ENCODE data around the gene BEAN1. TPM values are rescaled to one million over a fixed set of nuclear protein-coding genes. Genes with fewer than 3 reads are reported as not detected.

BEAN1 gene, protein sequence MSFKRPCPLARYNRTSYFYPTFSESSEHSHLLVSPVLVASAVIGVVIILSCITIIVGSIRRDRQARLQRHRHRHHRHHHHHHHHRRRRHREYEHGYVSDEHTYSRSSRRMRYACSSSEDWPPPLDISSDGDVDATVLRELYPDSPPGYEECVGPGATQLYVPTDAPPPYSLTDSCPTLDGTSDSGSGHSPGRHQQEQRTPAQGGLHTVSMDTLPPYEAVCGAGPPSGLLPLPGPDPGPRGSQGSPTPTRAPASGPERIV
- polyA plus RNA-seq (2013, experiment 1 of 2): 0.10 TPM
- polyA plus RNA-seq (2013, experiment 2 of 2): not detected

DNA sequence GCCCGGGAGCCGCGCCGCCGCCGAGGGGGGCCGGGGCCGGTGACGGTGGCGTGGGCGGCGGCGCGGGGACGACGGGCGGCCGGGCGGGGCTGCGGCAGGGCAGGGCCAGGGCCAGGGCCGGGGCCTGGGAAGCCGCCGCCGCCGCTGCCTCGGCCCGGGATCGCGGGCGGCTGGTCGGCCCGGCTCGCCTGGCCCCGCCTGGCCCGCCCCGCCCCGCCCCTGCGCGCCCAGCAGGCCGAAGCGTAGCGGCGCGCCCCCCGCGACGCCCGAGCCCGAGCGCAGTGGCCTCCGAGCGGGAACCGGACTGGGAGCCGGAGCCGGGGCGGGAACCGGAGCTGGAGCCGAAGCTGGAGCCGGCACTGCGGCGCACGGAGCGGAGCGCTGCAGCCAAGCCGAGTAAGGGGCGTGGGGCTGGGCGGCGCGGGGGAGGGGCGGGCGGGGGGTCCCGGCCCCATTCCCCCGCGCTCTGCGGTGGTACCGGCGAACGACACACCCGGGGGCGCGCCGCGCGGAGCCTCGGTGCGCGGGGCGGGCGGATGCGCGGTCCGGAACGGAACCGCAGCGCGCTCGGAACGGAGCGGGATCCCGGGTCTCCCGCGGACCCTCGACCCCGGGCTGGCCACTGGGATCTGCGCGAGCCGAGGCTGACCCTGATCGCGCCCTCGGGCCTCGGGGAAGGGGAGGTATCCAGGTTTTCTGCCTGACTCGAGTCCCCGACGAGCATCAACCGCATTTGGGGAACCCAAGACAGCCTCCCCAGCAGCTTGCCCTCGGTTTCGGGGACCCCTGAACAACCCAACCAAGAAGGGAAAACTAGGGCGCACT lies at the start of gene BEAN1:
Gene BEAN1 (plus strand): TSS at position 260 of the 825 bp plus-strand sequence. CDS start 10,382 bp downstream, outside the sequence.
- WGBS: under 1% methylated on average over 118 of the region's 118 CpGs
- H3K27me3 ChIP-seq (ENCODE audit: insufficient read depth, low read length): peaks cover 87% of the 10 kb centered on the region
- peaks cover 3% of the 10 kb centered on the region; the same call in 1 of the 2 replicates for H3K4me1 ChIP-seq (ENCODE audit: insufficient read depth, low read length)
- H3K9me3 ChIP-seq (ENCODE audit: insufficient read depth, low read depth, low read length): no peaks in the 10 kb centered on the region
- no peak within 1 kb of the TSS for H3K9ac ChIP-seq (ENCODE audit: low read depth, low read length)
- no peaks in the 10 kb centered on the region for H3K36me3 ChIP-seq (ENCODE audit: insufficient read depth, low read length)
- H3K4me3 ChIP-seq (ENCODE audit: low read length): peak within 1 kb of the TSS; percentile 56
- H3K27ac ChIP-seq (ENCODE audit: low read depth, low read length): no peak within 1 kb of the TSS

DNA sequence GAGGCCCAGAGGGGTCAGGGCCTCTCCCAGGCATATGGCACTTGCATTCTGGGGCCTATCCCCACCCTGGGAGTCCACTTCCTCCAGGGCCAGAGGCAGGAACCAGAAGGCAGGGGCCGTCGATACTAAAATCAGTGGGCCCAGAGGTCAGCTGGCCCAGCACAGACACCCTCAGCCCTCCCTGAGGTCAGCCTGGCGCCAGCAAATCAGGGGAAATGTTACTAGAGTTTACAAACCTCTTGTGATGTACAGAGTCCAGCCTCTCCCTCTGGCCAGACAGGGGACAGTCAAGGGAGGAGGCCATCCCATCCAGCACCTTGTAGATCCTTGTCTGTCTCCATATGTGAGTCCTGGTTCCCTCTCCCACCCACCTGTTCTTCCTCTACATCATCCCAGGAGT lies 49.8 kb upstream of the BEAN1 start:
- H3K27me3 ChIP-seq (ENCODE audit: insufficient read depth, low read length): no peaks in the 10 kb centered on the region
- no peak overlapping the region for H3K27ac ChIP-seq (ENCODE audit: low read depth, low read length)
- no peak overlapping the region for H3K9ac ChIP-seq (ENCODE audit: low read depth, low read length)
- no peaks in the 10 kb centered on the region for H3K36me3 ChIP-seq (ENCODE audit: insufficient read depth, low read length)
- H3K9me3 ChIP-seq (ENCODE audit: insufficient read depth, low read depth, low read length): no peaks in the 10 kb centered on the region
- peaks cover 8% of the 10 kb centered on the region for H3K4me1 ChIP-seq (ENCODE audit: insufficient read depth, low read length)
- no peak overlapping the region for H3K4me3 ChIP-seq (ENCODE audit: low read length)
- WGBS: 97% methylated on average over 3 of the region's 3 CpGs

DNA sequence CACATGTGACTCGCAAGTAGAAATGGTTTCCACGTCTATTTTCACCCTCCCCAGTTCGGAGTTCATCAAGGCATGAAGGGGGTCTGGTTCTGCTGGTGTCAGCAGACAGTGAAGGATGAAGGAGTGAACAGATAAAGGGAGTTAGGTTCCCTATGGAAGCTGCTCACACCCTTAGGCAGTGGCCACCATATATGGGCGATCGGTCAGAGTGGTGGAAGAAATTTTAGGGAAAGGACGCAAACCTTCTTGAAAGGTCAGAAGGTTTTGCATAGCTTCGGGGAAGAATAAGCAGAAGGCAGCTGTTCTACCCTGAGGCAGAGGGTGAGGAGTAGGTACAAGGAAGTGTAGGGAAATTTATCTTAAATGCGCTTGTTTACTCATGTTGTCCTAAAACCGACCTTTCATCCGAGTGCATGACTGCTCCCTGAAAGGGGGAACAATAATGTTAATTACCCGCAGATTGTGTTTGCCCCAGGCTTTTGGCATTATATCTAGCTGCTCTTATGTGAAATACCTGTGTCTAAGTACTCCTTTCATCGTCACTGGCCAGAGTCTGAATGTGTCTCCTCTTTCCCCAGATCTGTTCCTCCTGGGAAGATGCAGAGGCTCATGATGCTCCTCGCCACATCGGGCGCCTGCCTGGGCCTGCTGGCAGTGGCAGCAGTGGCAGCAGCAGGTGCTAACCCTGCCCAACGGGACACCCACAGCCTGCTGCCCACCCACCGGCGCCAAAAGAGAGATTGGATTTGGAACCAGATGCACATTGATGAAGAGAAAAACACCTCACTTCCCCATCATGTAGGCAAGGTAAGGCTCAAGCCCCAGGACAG lies 48.1 kb upstream of the BEAN1 start:
- no peaks in the 10 kb centered on the region for H3K27me3 ChIP-seq (ENCODE audit: insufficient read depth, low read length)
- no peaks in the 10 kb centered on the region for H3K9me3 ChIP-seq (ENCODE audit: insufficient read depth, low read depth, low read length)
- WGBS: 90% methylated on average over 18 of the region's 18 CpGs
- no peak overlapping the region for H3K27ac ChIP-seq (ENCODE audit: low read depth, low read length)
- H3K4me3 ChIP-seq (ENCODE audit: low read length): no peak overlapping the region
- H3K36me3 ChIP-seq (ENCODE audit: insufficient read depth, low read length): no peaks in the 10 kb centered on the region
- peaks cover 18% of the 10 kb centered on the region for H3K4me1 ChIP-seq (ENCODE audit: insufficient read depth, low read length)
- H3K9ac ChIP-seq (ENCODE audit: low read depth, low read length): no peak overlapping the region

DNA sequence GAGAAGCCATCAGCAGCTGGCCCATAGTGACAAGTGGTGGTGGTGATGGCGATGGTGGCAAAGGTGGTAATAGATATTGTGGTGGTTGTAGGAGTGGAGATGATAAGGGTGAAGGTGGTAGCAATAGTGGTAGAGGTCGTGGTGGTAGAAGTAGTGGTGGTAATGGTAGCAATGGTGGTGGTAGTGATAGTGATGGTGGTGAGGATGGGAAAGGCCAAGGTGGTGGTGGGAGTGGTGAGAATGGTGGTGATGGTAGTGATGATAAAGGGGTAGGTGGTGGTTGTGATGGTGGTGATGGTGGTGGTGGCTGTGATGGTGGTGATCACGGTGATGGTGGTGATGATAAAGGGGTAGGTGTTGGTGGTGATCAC lies 47.5 kb upstream of the BEAN1 start:
- H3K9me3 ChIP-seq (ENCODE audit: insufficient read depth, low read depth, low read length): no peaks in the 10 kb centered on the region
- no peak overlapping the region for H3K4me3 ChIP-seq (ENCODE audit: low read length)
- H3K27ac ChIP-seq (ENCODE audit: low read depth, low read length): no peak overlapping the region
- H3K9ac ChIP-seq (ENCODE audit: low read depth, low read length): no peak overlapping the region
- WGBS: 93% methylated on average over 3 of the region's 3 CpGs
- H3K36me3 ChIP-seq (ENCODE audit: insufficient read depth, low read length): no peaks in the 10 kb centered on the region
- peaks cover 18% of the 10 kb centered on the region for H3K4me1 ChIP-seq (ENCODE audit: insufficient read depth, low read length)
- H3K27me3 ChIP-seq (ENCODE audit: insufficient read depth, low read length): no peaks in the 10 kb centered on the region

DNA sequence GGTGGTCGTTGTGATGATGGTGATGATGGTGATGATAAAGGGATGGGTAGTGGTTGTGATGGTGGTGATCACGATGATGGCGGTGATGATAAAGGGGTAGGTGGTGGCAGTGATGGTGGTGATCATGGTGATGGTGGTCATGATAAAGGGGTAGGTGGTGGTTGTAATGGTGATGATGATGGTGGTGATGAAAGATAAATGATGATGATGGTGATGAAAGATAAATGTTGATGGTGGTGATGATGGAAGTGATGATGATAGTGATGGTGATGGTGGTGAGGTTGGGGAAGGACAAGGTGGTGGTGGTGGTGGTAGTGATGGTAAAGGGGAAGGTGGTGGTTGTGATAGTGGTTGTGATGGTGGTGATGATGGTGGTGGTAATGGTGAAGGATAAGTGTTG lies 46.7 kb upstream of the BEAN1 start:
- H3K27me3 ChIP-seq (ENCODE audit: insufficient read depth, low read length): no peaks in the 10 kb centered on the region
- WGBS: 60% methylated on average over 3 of the region's 3 CpGs
- peaks cover 18% of the 10 kb centered on the region for H3K4me1 ChIP-seq (ENCODE audit: insufficient read depth, low read length)
- H3K27ac ChIP-seq (ENCODE audit: low read depth, low read length): no peak overlapping the region
- no peaks in the 10 kb centered on the region for H3K36me3 ChIP-seq (ENCODE audit: insufficient read depth, low read length)
- no peak overlapping the region for H3K9ac ChIP-seq (ENCODE audit: low read depth, low read length)
- H3K4me3 ChIP-seq (ENCODE audit: low read length): no peak overlapping the region
- H3K9me3 ChIP-seq (ENCODE audit: insufficient read depth, low read depth, low read length): no peaks in the 10 kb centered on the region

DNA sequence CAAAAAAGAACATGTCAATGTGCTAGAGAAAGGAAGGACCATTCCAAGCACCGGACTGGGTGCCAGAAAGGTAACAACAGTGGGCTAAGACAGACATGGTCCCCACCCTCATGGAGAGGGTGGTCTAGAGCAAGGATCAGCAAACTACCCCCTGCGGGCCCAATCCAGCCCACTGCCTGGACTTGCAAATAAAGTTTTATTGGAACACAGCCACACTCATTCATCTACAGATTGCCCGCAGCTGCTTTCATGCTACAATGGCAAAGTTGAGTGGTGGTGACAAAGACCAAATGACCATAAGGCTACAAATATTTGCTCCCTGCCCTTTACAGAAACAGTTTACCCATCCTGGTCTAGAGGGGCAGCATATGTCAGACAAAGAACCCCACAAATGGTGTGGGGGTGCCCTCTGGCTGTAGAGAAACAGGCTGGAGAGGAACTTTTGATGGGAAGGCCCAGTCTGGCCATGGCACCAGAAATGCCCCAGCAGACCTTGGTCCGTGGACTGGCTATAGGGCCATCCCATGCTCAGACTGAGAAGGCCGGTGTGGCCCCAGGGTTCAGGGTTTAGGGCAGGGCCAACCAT lies 45.4 kb upstream of the BEAN1 start:
- no peak overlapping the region for H3K4me3 ChIP-seq (ENCODE audit: low read length)
- peaks cover 12% of the 10 kb centered on the region; the same call in 1 of the 2 replicates for H3K4me1 ChIP-seq (ENCODE audit: insufficient read depth, low read length)
- H3K27ac ChIP-seq (ENCODE audit: low read depth, low read length): no peak overlapping the region
- H3K9ac ChIP-seq (ENCODE audit: low read depth, low read length): no peak overlapping the region
- whole genome bisulfite sequencing: 56% methylated on average over 5 of the region's 5 CpGs
- no peaks in the 10 kb centered on the region for H3K9me3 ChIP-seq (ENCODE audit: insufficient read depth, low read depth, low read length)
- no peaks in the 10 kb centered on the region for H3K36me3 ChIP-seq (ENCODE audit: insufficient read depth, low read length)
- H3K27me3 ChIP-seq (ENCODE audit: insufficient read depth, low read length): no peaks in the 10 kb centered on the region

DNA sequence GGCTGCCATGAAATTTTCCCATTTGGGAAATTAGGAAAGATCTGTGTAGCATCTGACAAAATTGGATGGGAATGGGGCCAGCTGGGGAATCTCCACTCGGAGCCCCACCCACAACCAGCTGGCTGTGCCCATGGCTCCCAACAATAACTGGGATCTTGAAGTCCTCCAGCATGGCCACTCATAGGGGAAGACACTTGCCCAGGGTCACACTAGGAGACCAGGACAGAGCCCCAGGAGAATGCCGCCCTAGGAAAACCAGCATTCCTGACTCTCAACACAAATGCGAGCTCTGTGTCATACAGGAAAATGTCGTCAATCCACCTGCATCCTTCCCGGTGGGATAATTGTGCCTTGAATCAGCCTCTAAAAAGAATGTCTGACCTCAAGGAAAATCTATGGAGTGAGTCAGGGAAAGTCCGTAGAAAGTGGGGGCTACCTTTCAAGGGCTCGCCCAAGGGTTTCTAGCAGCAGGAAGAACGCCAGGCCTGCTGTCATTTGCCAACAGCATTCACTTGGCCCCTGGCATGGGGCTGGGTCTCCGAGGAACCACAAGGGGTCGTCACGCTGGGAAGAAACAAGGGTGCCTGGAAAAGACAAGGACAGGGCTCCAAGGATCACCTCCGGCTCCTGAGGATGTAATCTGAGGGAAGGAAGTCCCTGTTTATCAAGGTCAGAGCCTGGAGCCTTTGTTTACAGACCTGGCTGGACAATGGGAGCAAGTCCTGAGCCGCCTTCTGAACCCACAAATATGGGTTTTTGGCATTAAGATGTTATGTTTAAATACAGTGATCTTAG lies 44.7 kb upstream of the BEAN1 start:
- Histone ChIP-seq H3K27me3 (ENCODE audit: insufficient read depth, low read length) (no peaks in the 10 kb centered on the region), H3K36me3 (ENCODE audit: insufficient read depth, low read length) (no peaks in the 10 kb centered on the region), H3K9me3 (ENCODE audit: insufficient read depth, low read depth, low read length) (no peaks in the 10 kb centered on the region), H3K27ac (ENCODE audit: low read depth, low read length) (peak overlapping the region; percentile 37), H3K9ac (ENCODE audit: low read depth, low read length) (no peak overlapping the region; the same call in 1 of the 2 replicates), H3K4me3 (ENCODE audit: low read length) (no peak overlapping the region), H3K4me1 (ENCODE audit: insufficient read depth, low read length) (peaks cover 10% of the 10 kb centered on the region; the same call in 1 of the 2 replicates)
- 72% methylated on average over 13 of the region's 13 CpGs for WGBS

DNA sequence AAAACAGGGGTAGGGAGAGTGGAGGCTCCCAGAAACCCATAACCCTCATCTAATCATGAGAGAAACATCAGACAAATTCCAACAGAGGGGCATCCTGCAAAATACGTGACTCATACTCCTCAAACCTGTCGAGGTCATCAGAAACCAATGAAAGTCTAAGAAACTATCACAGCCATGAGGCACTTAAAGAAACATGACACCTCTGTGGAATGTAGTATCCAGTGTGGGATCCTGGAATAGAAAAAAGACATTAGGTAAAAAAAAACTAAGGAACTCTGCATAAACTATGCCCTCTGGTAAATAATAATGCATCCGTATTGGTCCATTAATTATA lies 44.2 kb upstream of the BEAN1 start:
- H3K4me1 ChIP-seq (ENCODE audit: insufficient read depth, low read length): peaks cover 10% of the 10 kb centered on the region; the same call in 1 of the 2 replicates
- peak overlapping the region; percentile 37 for H3K27ac ChIP-seq (ENCODE audit: low read depth, low read length)
- WGBS: 81% methylated on average over 3 of the region's 3 CpGs
- H3K9me3 ChIP-seq (ENCODE audit: insufficient read depth, low read depth, low read length): no peaks in the 10 kb centered on the region
- H3K27me3 ChIP-seq (ENCODE audit: insufficient read depth, low read length): no peaks in the 10 kb centered on the region
- no peak overlapping the region for H3K4me3 ChIP-seq (ENCODE audit: low read length)
- no peak overlapping the region; the same call in 1 of the 2 replicates for H3K9ac ChIP-seq (ENCODE audit: low read depth, low read length)
- no peaks in the 10 kb centered on the region for H3K36me3 ChIP-seq (ENCODE audit: insufficient read depth, low read length)

DNA sequence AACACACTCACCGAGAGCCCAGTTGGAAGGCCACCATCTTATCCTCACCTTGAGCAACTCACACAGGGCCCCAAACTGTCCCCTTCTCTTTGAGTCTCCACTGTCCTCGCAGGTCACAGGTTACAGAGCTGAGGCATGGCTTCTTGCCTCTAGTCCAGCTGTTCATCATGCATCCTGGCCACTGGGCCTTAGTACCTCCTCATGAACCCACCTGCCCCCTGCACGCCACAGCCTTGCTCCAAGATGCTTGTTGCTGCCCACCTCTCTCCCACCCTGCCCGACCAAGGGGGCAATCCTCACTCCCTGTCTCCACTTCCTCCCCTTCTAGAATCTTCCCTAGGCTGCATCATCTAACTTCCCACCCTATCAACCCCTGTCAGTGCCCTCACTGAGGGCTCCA lies 43.5 kb upstream of the BEAN1 start:
- WGBS: 88% methylated on average over 4 of the region's 4 CpGs
- H3K27me3 ChIP-seq (ENCODE audit: insufficient read depth, low read length): no peaks in the 10 kb centered on the region
- no peaks in the 10 kb centered on the region for H3K9me3 ChIP-seq (ENCODE audit: insufficient read depth, low read depth, low read length)
- no peak overlapping the region for H3K27ac ChIP-seq (ENCODE audit: low read depth, low read length)
- no peaks in the 10 kb centered on the region for H3K36me3 ChIP-seq (ENCODE audit: insufficient read depth, low read length)
- peaks cover 10% of the 10 kb centered on the region; the same call in 1 of the 2 replicates for H3K4me1 ChIP-seq (ENCODE audit: insufficient read depth, low read length)
- H3K4me3 ChIP-seq (ENCODE audit: low read length): no peak overlapping the region
- no peak overlapping the region for H3K9ac ChIP-seq (ENCODE audit: low read depth, low read length)

DNA sequence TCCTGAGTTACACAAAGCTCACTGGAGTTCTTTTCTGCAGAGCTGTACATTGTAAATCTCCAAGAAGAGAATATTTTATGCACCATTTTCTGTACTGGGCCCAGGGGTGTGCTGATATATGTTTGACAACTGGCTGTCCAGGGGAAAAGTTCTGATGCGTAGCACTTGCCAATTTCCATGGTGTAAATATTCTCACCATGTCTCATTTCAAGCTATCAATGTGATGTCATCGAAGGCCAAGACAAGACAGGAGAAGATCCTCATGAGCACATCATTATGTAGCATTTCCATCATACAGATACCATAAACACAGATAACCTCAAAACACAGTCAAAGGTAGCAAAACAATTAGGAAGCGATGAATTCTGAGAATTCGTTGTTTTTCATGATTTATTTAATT lies 41.7 kb upstream of the BEAN1 start:
- 96% methylated on average over 2 of the region's 4 CpGs for WGBS
- Histone ChIP-seq H3K27me3 (ENCODE audit: insufficient read depth, low read length) (no peaks in the 10 kb centered on the region), H3K9me3 (ENCODE audit: insufficient read depth, low read depth, low read length) (no peaks in the 10 kb centered on the region), H3K4me1 (ENCODE audit: insufficient read depth, low read length) (peaks cover 10% of the 10 kb centered on the region; the same call in 1 of the 2 replicates), H3K27ac (ENCODE audit: low read depth, low read length) (no peak overlapping the region), H3K9ac (ENCODE audit: low read depth, low read length) (no peak overlapping the region), H3K4me3 (ENCODE audit: low read length) (no peak overlapping the region), H3K36me3 (ENCODE audit: insufficient read depth, low read length) (no peaks in the 10 kb centered on the region)
